GM12875 (cell line): ENCODE data around the gene CCDC122.

ENCODE experiments used
- H3K4me3 ChIP-seq: one replicate; pipeline ENCODE4 v1.5.1; 2011; ENCODE audit warnings: low read depth, low read length, control low read depth
- TF ChIP-seq, protein P1 (sequence below): IDR thresholded peaks from 2 replicates; pipeline ENCODE4 v1.5.1; 2011; ENCODE audit warnings: low read depth, mild to moderate bottlenecking, control low read depth, inconsistent platforms, low read length, moderate library complexity, borderline replicate concordance; ENCODE audit not compliant: insufficient read depth

Gene CCDC122

DNA sequence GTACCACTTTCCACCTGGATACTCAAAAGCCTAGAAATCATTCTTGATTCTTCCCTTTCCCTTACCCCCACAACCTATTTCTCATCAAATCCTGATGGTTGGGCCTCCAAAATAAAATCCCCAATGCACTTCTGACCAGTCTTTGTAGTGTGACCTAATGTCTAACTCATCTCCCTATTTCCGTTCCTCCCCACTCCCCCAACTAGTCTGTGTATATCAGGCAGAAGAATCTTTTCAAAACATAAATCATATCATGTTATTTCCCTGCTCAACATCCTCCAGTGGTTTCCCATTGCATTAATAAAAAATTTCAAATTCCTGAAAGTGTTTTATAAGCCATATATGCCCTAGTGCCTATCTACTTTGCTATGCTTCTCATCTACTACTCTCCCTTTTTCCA is 17.7 kb downstream of the CCDC122 start:
- TF ChIP-seq, protein P1, sequence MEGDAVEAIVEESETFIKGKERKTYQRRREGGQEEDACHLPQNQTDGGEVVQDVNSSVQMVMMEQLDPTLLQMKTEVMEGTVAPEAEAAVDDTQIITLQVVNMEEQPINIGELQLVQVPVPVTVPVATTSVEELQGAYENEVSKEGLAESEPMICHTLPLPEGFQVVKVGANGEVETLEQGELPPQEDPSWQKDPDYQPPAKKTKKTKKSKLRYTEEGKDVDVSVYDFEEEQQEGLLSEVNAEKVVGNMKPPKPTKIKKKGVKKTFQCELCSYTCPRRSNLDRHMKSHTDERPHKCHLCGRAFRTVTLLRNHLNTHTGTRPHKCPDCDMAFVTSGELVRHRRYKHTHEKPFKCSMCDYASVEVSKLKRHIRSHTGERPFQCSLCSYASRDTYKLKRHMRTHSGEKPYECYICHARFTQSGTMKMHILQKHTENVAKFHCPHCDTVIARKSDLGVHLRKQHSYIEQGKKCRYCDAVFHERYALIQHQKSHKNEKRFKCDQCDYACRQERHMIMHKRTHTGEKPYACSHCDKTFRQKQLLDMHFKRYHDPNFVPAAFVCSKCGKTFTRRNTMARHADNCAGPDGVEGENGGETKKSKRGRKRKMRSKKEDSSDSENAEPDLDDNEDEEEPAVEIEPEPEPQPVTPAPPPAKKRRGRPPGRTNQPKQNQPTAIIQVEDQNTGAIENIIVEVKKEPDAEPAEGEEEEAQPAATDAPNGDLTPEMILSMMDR, result no peak
- H3K4me3 ChIP-seq, result no peak overlapping the region

DNA sequence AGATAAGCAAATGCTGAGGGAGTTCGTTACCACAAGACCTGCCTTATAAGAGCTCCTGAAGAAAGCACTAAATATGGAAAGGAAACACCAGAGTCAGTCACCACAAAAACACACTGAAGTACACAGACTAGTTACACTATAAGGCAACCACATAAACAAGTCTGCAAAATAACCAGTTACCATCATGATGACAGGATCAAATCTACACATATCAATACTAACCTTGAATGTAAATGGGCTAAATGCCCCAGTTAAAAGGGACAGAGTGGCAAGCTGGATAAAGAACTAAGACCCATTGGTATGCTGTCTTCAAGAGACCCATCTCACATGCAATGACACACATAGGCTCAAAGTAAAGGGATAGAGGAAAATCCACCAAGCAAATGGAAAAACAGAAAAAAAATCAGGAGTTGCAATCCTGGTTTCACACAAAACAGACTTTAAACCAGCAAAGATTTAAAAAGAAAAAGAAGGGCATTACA is 26.6 kb downstream of the CCDC122 start:
- no peak overlapping the region for H3K4me3 ChIP-seq
- TF ChIP-seq, protein P1, result no peak

- TF ChIP-seq, protein P1, result no peak
- H3K4me3 ChIP-seq, result no peak overlapping the region
Measured at GRCh38 chr13:43850873-43851272, 28.7 kb downstream of the CCDC122 start.

GRCh38 chr13:43848001-43848649 is 31.4 kb downstream of the CCDC122 start:
- TF ChIP-seq, protein P1, result no peak
- H3K4me3 ChIP-seq, result no peak overlapping the region

- TF ChIP-seq, protein P1, result no peak
Measured at GRCh38 chr13:43846496-43847158, 32.9 kb downstream of the CCDC122 start.

GRCh38 chr13:43838909-43839308 is 40.6 kb downstream of the CCDC122 start:
- TF ChIP-seq, protein P1, result no peak
- no peak overlapping the region for H3K4me3 ChIP-seq

More at GRCh38 chr13:43846496-43847158, 32.9 kb downstream of the CCDC122 start:
- H3K4me3 ChIP-seq, result no peak overlapping the region

GRCh38 chr13:43835701-43836100 is 43.8 kb downstream of the CCDC122 start:
- TF ChIP-seq, protein P1, result no peak
- H3K4me3 ChIP-seq, result no peak overlapping the region
